ENCODE data around the gene ACLY.
A peak's percentile ranks its signal among the peaks of the same experiment; 100 is the strongest.
"Not testable (repeated sequence)": the region's sequence is repeated elsewhere in the genome, so short reads cannot be mapped to it uniquely, and the experiment has no call there.

The ACLY gene

GRCh38 chr17:41885733-41886132, 33.0 kb downstream of the ACLY start:
- H3K36me3 Mint-ChIP-seq (ENCODE audit: low read depth) = peaks cover 61% of the 10 kb centered on the region
- no peaks in the 10 kb centered on the region for H3K9me3 Mint-ChIP-seq
- no peaks in the 10 kb centered on the region for H3K4me1 Mint-ChIP-seq
- no peaks in the 10 kb centered on the region for H3K27me3 Mint-ChIP-seq (ENCODE audit: low read depth)
- no peak overlapping the region for H3K27ac Mint-ChIP-seq
- peak in 2 of 3 experiments; percentile 13 to 47 for TF ChIP-seq CTCF (IDR thresholded peaks at IDR 0.05; ENCODE audit: unreplicated experiment in 3 of 3)
- no peak overlapping the region for H3K4me3 Mint-ChIP-seq

- H3K36me3 Mint-ChIP-seq (ENCODE audit: low read depth) = peaks cover 67% of the 10 kb centered on the region
- H3K9me3 Mint-ChIP-seq = no peaks in the 10 kb centered on the region
- H3K4me3 Mint-ChIP-seq = no peak overlapping the region
- no peak overlapping the region for H3K27ac Mint-ChIP-seq
- TF ChIP-seq CTCF (IDR thresholded peaks at IDR 0.05; ENCODE audit: unreplicated experiment in 3 of 3) = no peak
- H3K4me1 Mint-ChIP-seq = no peaks in the 10 kb centered on the region
- H3K27me3 Mint-ChIP-seq (ENCODE audit: low read depth) = no peaks in the 10 kb centered on the region
Observed at GRCh38 chr17:41882756-41883155, 36.0 kb downstream of the ACLY start.

GRCh38 chr17:41880130-41880529, 38.6 kb downstream of the ACLY start:
- Mint-ChIP-seq H3K27me3 (ENCODE audit: low read depth) (no peaks in the 10 kb centered on the region), H3K4me1 (no peaks in the 10 kb centered on the region), H3K9me3 (no peaks in the 10 kb centered on the region), H3K27ac (no peak overlapping the region), H3K36me3 (ENCODE audit: low read depth) (peaks cover 69% of the 10 kb centered on the region), H3K4me3 (no peak overlapping the region)
- TF ChIP-seq CTCF (IDR thresholded peaks at IDR 0.05; ENCODE audit: unreplicated experiment in 3 of 3) = no peak

- not testable (repeated sequence) for H3K27me3 Mint-ChIP-seq (ENCODE audit: low read depth); H3K9me3 Mint-ChIP-seq; H3K27ac Mint-ChIP-seq; H3K4me3 Mint-ChIP-seq; H3K4me1 Mint-ChIP-seq
- peaks cover 86% of the 10 kb centered on the region for H3K36me3 Mint-ChIP-seq (ENCODE audit: low read depth)
Observed at GRCh38 chr17:41874293-41874670, 44.5 kb downstream of the ACLY start.

GRCh38 chr17:41873559-41874292, 45.0 kb downstream of the ACLY start:
- H3K4me1 Mint-ChIP-seq = no peaks in the 10 kb centered on the region
- no peak overlapping the region for H3K27ac Mint-ChIP-seq
- no peak overlapping the region for H3K4me3 Mint-ChIP-seq
- no peaks in the 10 kb centered on the region for H3K9me3 Mint-ChIP-seq
- no peak for TF ChIP-seq CTCF (IDR thresholded peaks at IDR 0.05; ENCODE audit: unreplicated experiment in 3 of 3)
- H3K36me3 Mint-ChIP-seq (ENCODE audit: low read depth) = peaks cover 89% of the 10 kb centered on the region
- no peaks in the 10 kb centered on the region for H3K27me3 Mint-ChIP-seq (ENCODE audit: low read depth)

GRCh38 chr17:41871789-41872188, 47.0 kb downstream of the ACLY start:
- Mint-ChIP-seq H3K27me3 (ENCODE audit: low read depth) (no peaks in the 10 kb centered on the region), H3K4me1 (no peaks in the 10 kb centered on the region), H3K27ac (no peak overlapping the region), H3K9me3 (no peaks in the 10 kb centered on the region), H3K4me3 (no peak overlapping the region), H3K36me3 (ENCODE audit: low read depth) (peaks cover 87% of the 10 kb centered on the region)
- no peak for TF ChIP-seq CTCF (IDR thresholded peaks at IDR 0.05; ENCODE audit: unreplicated experiment in 3 of 3)
